ENCODE results near the gene ANO3. TPM values are rescaled to one million over a fixed set of nuclear protein-coding genes. Genes with fewer than 3 reads are reported as not detected.

Gene ANO3
- total RNA-seq, 1 donor from 2014 or later, result not detected

- Histone ChIP-seq H3K4me1 (no peaks in the 10 kb centered on the region), H3K27ac (no peak overlapping the region), H3K4me3 (no peak overlapping the region), H3K36me3 (no peaks in the 10 kb centered on the region), H3K9me3 (no peaks in the 10 kb centered on the region), H3K27me3 (no peaks in the 10 kb centered on the region)
- TF ChIP-seq CTCF (IDR thresholded peaks at IDR 0.05), result no peak
- TF ChIP-seq POLR2A (IDR thresholded peaks at IDR 0.05), result no peak
- no peak for TF ChIP-seq POLR2AphosphoS5 (IDR thresholded peaks at IDR 0.05; ENCODE audit: insufficient read depth in 1 of 2, low read depth in 1 of 2)
- DNase-seq (ENCODE audit: extremely low spot score in 2 of 2), result no peak
- intact Hi-C loops (cut with DNase I), result no loop called here
These were observed 209.9 kb downstream of the ANO3 start for GRCh38 chr11:26541870-26542269.

- no peak overlapping the region for H3K27ac ChIP-seq
- no peaks in the 10 kb centered on the region for H3K36me3 ChIP-seq
- no peak overlapping the region for H3K4me3 ChIP-seq
- no peaks in the 10 kb centered on the region for H3K4me1 ChIP-seq
- no peaks in the 10 kb centered on the region for H3K27me3 ChIP-seq
- intact Hi-C loops (cut with DNase I), result no loop called here
- TF ChIP-seq POLR2AphosphoS5 (IDR thresholded peaks at IDR 0.05; ENCODE audit: insufficient read depth in 1 of 2, low read depth in 1 of 2) (no peak), POLR2A (IDR thresholded peaks at IDR 0.05) (no peak), CTCF (IDR thresholded peaks at IDR 0.05) (no peak)
- no peaks in the 10 kb centered on the region for H3K9me3 ChIP-seq
- DNase-seq (ENCODE audit: extremely low spot score in 2 of 2), result no peak
These were observed 217.2 kb downstream of the ANO3 start for GRCh38 chr11:26549176-26549575.

- no peak for DNase-seq (ENCODE audit: extremely low spot score in 2 of 2)
- H3K27ac ChIP-seq, result no peak overlapping the region
- no peaks in the 10 kb centered on the region for H3K9me3 ChIP-seq
- intact Hi-C loops (cut with DNase I), result no loop called here
- H3K27me3 ChIP-seq, result no peaks in the 10 kb centered on the region
- H3K4me3 ChIP-seq, result no peak overlapping the region
- no peaks in the 10 kb centered on the region for H3K4me1 ChIP-seq
- H3K36me3 ChIP-seq, result no peaks in the 10 kb centered on the region
- TF ChIP-seq POLR2A (IDR thresholded peaks at IDR 0.05) (no peak), POLR2AphosphoS5 (IDR thresholded peaks at IDR 0.05; ENCODE audit: insufficient read depth in 1 of 2, low read depth in 1 of 2) (no peak), CTCF (IDR thresholded peaks at IDR 0.05) (no peak)
These were observed 218.1 kb downstream of the ANO3 start for GRCh38 chr11:26550022-26550421.

GRCh38 chr11:26551186-26551801, 219.4 kb downstream of the ANO3 start:
- H3K4me1 ChIP-seq, result no peaks in the 10 kb centered on the region

More at GRCh38 chr11:26551186-26551801, 219.4 kb downstream of the ANO3 start:
- TF ChIP-seq CTCF (IDR thresholded peaks at IDR 0.05), result no peak
- no peak for TF ChIP-seq POLR2AphosphoS5 (IDR thresholded peaks at IDR 0.05; ENCODE audit: insufficient read depth in 1 of 2, low read depth in 1 of 2)
- no peak for TF ChIP-seq POLR2A (IDR thresholded peaks at IDR 0.05)
- Histone ChIP-seq H3K4me3 (no peak overlapping the region), H3K27ac (no peak overlapping the region), H3K27me3 (no peaks in the 10 kb centered on the region), H3K36me3 (no peaks in the 10 kb centered on the region), H3K9me3 (no peaks in the 10 kb centered on the region)
- intact Hi-C loops (cut with DNase I), result no loop called here
- DNase-seq (ENCODE audit: extremely low spot score in 2 of 2), result no peak

Measured in vagina (tissue), 2 donors.